GM12864 (cell line): Measurements from ENCODE around the gene INPP1.
A peak's percentile ranks its signal among the peaks of the same experiment; 100 is the strongest.

Source experiments
- DNase-seq: peaks from one replicate; pipeline ENCODE4 v3.0.0-alpha.2; 2011; ENCODE audit warnings: low read depth
- H3K4me3 ChIP-seq: 2 replicates; pipeline ENCODE4 v1.5.1; 2011; ENCODE audit warnings: mild to moderate bottlenecking, low read depth, low read length, control low read depth
- CTCF ChIP-seq: IDR thresholded peaks from 2 replicates; pipeline ENCODE4 v1.5.1; 2011; ENCODE audit warnings: low read depth, mild to moderate bottlenecking, moderate library complexity, low read length, control low read depth, inconsistent platforms; ENCODE audit errors: missing control alignments

Gene INPP1

DNA sequence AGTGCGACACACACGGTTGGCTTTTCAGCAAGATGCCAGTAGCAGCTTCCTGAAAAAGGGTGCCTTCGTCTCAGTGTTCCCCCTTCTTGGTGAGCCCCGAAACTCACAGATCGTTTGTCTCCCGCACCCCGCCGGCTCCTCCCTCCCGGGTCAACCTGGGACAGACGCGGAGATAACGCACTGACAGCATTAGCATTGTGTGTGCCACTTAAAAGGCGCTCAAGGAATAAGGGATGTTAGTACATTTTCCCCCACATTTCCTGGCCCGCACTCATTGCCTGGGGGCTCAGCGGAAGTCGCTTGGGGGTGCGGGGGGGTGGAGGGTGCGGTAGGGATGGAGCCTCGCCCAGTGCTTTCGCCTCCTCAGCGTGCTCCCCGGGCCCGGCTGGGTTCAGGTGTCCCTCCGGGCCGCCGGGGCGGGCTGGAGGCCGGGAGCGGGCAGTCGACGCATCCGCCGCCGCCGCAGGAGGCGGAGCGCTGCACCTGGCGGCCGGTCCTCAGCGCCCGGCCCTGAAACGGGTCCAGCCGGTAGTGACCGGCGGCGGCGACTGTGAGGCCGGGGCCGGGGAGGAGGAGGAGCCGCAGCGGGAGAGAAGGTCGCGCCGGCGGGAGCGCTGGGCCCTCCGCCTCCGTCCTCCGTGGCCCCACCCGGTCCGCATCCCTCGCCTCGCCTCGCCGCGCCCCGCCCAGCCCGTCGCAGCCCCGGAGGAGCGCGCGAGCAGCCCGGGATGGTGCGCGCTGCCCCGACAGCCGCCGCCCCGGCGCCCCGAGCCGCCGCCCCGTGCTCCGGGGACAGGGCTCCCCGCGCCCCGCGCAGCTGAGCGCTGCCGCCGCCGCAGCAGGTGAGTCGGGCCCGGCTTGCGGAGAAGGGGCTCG lies 64.5 kb downstream of the INPP1 start, which contains the start of gene MFSD6:
Gene MFSD6, plus strand, starts transcription at position 694 of the 876 bp plus-strand sequence. CDS start 27,675 bp downstream, outside the sequence.
- no peak for DNase-seq
- H3K4me3 ChIP-seq, result peak within 1 kb of the TSS; percentile 92
- TF ChIP-seq CTCF, result no peak

- DNase-seq, result peak; percentile 43
- peak overlapping the region; percentile 92 for H3K4me3 ChIP-seq
- TF ChIP-seq CTCF, result no peak
These were observed 65.3 kb downstream of the INPP1 start for GRCh38 chr2:190408538-190409271.

GRCh38 chr2:190409616-190410015 lies 66.2 kb downstream of the INPP1 start:
- peak overlapping the region; percentile 92 for H3K4me3 ChIP-seq
- no peak for TF ChIP-seq CTCF
- no peak for DNase-seq

- no peak for DNase-seq
- no peak overlapping the region for H3K4me3 ChIP-seq
- no peak for TF ChIP-seq CTCF
These were observed 66.8 kb downstream of the INPP1 start for GRCh38 chr2:190410166-190410565.

- no peak for DNase-seq
- no peak for TF ChIP-seq CTCF
These were observed 69.6 kb downstream of the INPP1 start for GRCh38 chr2:190412966-190413365.

GRCh38 chr2:190413421-190413820 lies 70.0 kb downstream of the INPP1 start:
- no peak for TF ChIP-seq CTCF
- DNase-seq, result no peak

More at GRCh38 chr2:190412966-190413365, 69.6 kb downstream of the INPP1 start:
- H3K4me3 ChIP-seq, result no peak overlapping the region

More at GRCh38 chr2:190413421-190413820, 70.0 kb downstream of the INPP1 start:
- H3K4me3 ChIP-seq, result no peak overlapping the region
